Right forelimb (tissue), 1 donor: ENCODE measurements around the gene SLC39A11.

Source experiments
- DNase-seq: peaks from one replicate; pipeline ENCODE4 v3.0.0-alpha.2; 2018

Gene SLC39A11

GRCh38 chr17:72602517-72603419 lies 489.7 kb downstream of the SLC39A11 start:
- DNase-seq = no peak

GRCh38 chr17:72600934-72601333 lies 491.6 kb downstream of the SLC39A11 start:
- no peak for DNase-seq

DNA sequence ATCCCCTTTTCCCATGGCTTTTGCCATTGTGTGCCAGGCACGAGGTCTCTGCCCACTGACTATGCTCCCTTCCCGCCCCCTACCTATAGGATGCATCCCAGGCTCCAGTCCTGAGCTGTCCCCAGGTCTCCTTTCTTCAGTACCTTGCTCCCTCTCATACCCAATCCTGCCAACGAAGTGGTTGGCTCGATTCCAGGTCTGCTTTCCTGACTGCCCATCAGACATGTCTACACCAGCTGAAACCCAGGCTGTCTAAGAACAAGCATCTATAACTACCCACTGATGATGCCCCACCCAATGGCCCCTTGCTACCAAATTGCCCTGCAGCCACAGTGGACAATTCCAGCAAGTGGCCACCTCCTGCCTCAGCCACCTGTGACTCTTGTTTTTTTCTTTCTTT lies 492.6 kb downstream of the SLC39A11 start:
- DNase-seq = no peak

GRCh38 chr17:72598695-72599094 lies 493.8 kb downstream of the SLC39A11 start:
- no peak for DNase-seq

- no peak for DNase-seq
Measured at GRCh38 chr17:72597354-72598087, 495.0 kb downstream of the SLC39A11 start.
